GM19372 (cell line): ENCODE data around the gene DNAH6.
"Not testable (repeated sequence)": the region's sequence is repeated elsewhere in the genome, so short reads cannot be mapped to it uniquely, and the experiment has no call there.

ENCODE experiments used
- ATAC-seq: cut with Tn5 transposase; IDR thresholded peaks from one replicate; pipeline ENCODE4 v1.9.1; 2021; ENCODE audit warnings: mild to moderate bottlenecking, low read depth, moderate library complexity; ENCODE audit not compliant: unreplicated experiment

Gene DNAH6

GRCh38 chr2:84858123-84858522 is 341.8 kb downstream of the DNAH6 start:
- ATAC-seq = no peak

DNA sequence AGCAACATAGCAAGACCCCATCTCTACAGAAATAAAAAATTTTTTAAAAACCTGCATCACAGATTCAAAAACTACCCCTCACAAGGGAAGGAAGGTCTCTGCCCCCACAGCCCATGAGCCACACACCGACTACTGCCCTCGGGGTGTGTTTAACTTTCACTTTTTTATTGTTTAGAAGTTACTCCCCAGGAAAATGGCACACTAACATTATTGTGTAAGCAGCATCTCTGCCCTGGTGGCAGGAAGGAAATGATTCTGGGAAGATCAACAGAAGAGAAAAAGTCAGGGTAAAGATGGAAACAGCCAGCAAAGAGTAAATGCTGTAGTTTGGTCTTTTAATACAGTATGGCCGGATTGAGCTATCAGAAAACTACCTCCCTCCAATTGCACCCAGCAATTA is 342.6 kb downstream of the DNAH6 start:
- no peak for ATAC-seq

- no peak for ATAC-seq
Measured at GRCh38 chr2:84861539-84861938, 345.2 kb downstream of the DNAH6 start.

DNA sequence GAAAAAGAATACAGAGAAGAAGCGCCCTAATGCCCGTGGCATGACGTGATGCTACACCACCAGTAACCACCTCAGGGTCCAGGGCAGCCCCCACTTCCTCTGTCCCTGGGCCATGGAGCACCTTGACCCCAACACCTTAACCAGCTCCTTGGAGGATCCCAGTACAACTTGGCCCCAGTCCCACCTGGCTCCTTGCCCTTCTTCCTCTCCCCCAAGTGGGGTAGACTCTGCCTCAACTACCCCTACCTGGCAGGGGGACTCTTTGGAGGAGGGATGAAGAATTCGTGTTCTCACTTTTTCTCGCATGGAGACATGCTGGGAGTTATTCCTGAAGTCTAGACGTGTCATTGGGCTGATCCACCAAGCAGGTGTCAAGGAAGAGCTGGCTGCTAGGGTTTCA is 345.7 kb downstream of the DNAH6 start:
- no peak for ATAC-seq

GRCh38 chr2:84865181-84865783 is 349.0 kb downstream of the DNAH6 start:
- ATAC-seq = peak; percentile 59

GRCh38 chr2:84866122-84866521 is 349.8 kb downstream of the DNAH6 start:
- ATAC-seq = no peak

DNA sequence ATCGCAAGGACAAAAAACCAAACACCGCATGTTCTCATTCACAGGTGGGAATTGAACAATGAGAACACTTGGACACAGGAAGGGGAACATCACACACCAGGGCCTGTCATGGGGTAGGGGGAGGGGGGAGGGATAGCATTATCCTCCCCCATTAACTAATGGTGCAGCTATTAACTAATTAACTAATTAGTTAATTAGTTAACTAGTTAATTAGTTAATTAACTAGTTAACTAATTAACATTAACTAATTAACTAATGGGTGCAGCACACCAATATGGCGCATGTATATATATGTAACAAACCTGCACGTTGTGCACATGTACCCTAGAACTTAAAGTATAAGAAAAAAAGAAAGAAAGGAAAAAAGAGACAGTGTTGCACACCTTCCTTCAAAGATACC is 352.0 kb downstream of the DNAH6 start:
- not testable (repeated sequence) for ATAC-seq
